Measurements from ENCODE around the gene DSC2.
"Not testable (repeated sequence)": the region's sequence is repeated elsewhere in the genome, so short reads cannot be mapped to it uniquely, and the experiment has no call there.

Gene DSC2

GRCh38 chr18:31043709-31044108 is 58.5 kb downstream of the DSC2 start:
- in situ Hi-C loops (cut with HindIII; ENCODE audit: low sequenced_read_pairs), result no loop called here
- no peak for TF ChIP-seq CTCF (IDR thresholded peaks at IDR 0.05; ENCODE audit: low read depth, low read length)
- DNase-seq (ENCODE audit: low read depth, low spot score), result no peak
- H3K4me3 ChIP-seq (ENCODE audit: low read depth, low read length), result no peak overlapping the region

- peak; percentile 17 for DNase-seq (ENCODE audit: low read depth, low spot score)
- in situ Hi-C loops (cut with HindIII; ENCODE audit: low sequenced_read_pairs), result no loop called here
- H3K4me3 ChIP-seq (ENCODE audit: low read depth, low read length), result peak within 1 kb of the TSS; percentile 32
- TF ChIP-seq CTCF (IDR thresholded peaks at IDR 0.05; ENCODE audit: low read depth, low read length), result no peak
Observed at GRCh38 chr18:31042406-31043181, 59.6 kb downstream of the DSC2 start, which contains the start of gene DSC3. TSS of gene DSC3 (minus strand) at chr18:31042742. CDS start at chr18:31042660, 82 bp downstream.

- in situ Hi-C loops (cut with HindIII; ENCODE audit: low sequenced_read_pairs), result no loop called here
- TF ChIP-seq CTCF (IDR thresholded peaks at IDR 0.05; ENCODE audit: low read depth, low read length), result no peak
- no peak for DNase-seq (ENCODE audit: low read depth, low spot score)
- H3K4me3 ChIP-seq (ENCODE audit: low read depth, low read length), result peak overlapping the region; percentile 32
Observed at GRCh38 chr18:31042084-31042405, 60.2 kb downstream of the DSC2 start.

- peak; percentile 31 for DNase-seq (ENCODE audit: low read depth, low spot score)
- TF ChIP-seq CTCF (IDR thresholded peaks at IDR 0.05; ENCODE audit: low read depth, low read length), result no peak
- peak overlapping the region; percentile 32 for H3K4me3 ChIP-seq (ENCODE audit: low read depth, low read length)
- in situ Hi-C loops (cut with HindIII; ENCODE audit: low sequenced_read_pairs), result no loop called here
Observed at GRCh38 chr18:31041271-31042083, 60.7 kb downstream of the DSC2 start.

GRCh38 chr18:31040686-31041270 is 61.4 kb downstream of the DSC2 start:
- in situ Hi-C loops (cut with HindIII; ENCODE audit: low sequenced_read_pairs), result no loop called here
- TF ChIP-seq CTCF (IDR thresholded peaks at IDR 0.05; ENCODE audit: low read depth, low read length), result no peak
- no peak for DNase-seq (ENCODE audit: low read depth, low spot score)
- H3K4me3 ChIP-seq (ENCODE audit: low read depth, low read length), result no peak overlapping the region

- in situ Hi-C loops (cut with HindIII; ENCODE audit: low sequenced_read_pairs), result no loop called here
- no peak overlapping the region for H3K4me3 ChIP-seq (ENCODE audit: low read depth, low read length)
- no peak for TF ChIP-seq CTCF (IDR thresholded peaks at IDR 0.05; ENCODE audit: low read depth, low read length)
- DNase-seq (ENCODE audit: low read depth, low spot score), result no peak
Observed at GRCh38 chr18:31039426-31039825, 62.8 kb downstream of the DSC2 start.

GRCh38 chr18:31037686-31038085 is 64.5 kb downstream of the DSC2 start:
- in situ Hi-C loops (cut with HindIII; ENCODE audit: low sequenced_read_pairs); DNase-seq (ENCODE audit: low read depth, low spot score); H3K4me3 ChIP-seq (ENCODE audit: low read depth, low read length): not testable (repeated sequence)

All from astrocyte of the spinal cord (primary cell).